ENCODE data around the gene PLCB4. TPM values are rescaled to one million over a fixed set of nuclear protein-coding genes. Genes with fewer than 3 reads are reported as not detected.

Gene PLCB4
- total RNA-seq, 4 donors from 2014 or later, result 17.4 to 264 (median 28.1) TPM

DNA sequence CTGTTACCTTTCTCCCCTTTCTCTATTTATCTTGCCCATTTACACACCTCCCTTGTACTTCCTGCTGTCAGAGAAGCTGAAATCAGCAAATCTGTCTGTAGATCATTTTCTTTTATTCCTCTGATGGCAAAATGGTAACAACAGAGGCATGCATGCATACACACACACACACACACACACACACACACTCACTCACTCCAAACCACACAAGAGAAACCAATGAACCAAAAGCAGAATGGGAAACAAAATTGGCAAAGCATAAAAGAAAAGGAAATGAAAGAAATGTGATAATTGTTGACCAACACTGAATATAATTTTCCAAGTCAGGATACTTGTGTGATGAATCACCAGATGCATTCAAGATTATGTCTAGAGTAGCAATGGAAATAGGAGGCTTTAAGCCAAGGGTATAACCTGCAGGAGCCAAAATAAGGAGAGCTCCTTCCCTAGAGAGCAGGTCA is 172.4 kb downstream of the PLCB4 start:
- TF ChIP-seq POLR2A (IDR thresholded peaks at IDR 0.05), result no peak
- TF ChIP-seq, protein P1, sequence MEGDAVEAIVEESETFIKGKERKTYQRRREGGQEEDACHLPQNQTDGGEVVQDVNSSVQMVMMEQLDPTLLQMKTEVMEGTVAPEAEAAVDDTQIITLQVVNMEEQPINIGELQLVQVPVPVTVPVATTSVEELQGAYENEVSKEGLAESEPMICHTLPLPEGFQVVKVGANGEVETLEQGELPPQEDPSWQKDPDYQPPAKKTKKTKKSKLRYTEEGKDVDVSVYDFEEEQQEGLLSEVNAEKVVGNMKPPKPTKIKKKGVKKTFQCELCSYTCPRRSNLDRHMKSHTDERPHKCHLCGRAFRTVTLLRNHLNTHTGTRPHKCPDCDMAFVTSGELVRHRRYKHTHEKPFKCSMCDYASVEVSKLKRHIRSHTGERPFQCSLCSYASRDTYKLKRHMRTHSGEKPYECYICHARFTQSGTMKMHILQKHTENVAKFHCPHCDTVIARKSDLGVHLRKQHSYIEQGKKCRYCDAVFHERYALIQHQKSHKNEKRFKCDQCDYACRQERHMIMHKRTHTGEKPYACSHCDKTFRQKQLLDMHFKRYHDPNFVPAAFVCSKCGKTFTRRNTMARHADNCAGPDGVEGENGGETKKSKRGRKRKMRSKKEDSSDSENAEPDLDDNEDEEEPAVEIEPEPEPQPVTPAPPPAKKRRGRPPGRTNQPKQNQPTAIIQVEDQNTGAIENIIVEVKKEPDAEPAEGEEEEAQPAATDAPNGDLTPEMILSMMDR (IDR thresholded peaks at IDR 0.05), result no peak
- Histone ChIP-seq H3K27ac (no peak overlapping the region), H3K36me3 (no peaks in the 10 kb centered on the region), H3K4me1 (no peaks in the 10 kb centered on the region), H3K9me3 (no peaks in the 10 kb centered on the region), H3K27me3 (no peaks in the 10 kb centered on the region), H3K4me3 (no peak overlapping the region)
- DNase-seq, result no peak
- intact Hi-C loops (cut with DNase I; ENCODE audit: low total_unique reads), result no loop called here

DNA sequence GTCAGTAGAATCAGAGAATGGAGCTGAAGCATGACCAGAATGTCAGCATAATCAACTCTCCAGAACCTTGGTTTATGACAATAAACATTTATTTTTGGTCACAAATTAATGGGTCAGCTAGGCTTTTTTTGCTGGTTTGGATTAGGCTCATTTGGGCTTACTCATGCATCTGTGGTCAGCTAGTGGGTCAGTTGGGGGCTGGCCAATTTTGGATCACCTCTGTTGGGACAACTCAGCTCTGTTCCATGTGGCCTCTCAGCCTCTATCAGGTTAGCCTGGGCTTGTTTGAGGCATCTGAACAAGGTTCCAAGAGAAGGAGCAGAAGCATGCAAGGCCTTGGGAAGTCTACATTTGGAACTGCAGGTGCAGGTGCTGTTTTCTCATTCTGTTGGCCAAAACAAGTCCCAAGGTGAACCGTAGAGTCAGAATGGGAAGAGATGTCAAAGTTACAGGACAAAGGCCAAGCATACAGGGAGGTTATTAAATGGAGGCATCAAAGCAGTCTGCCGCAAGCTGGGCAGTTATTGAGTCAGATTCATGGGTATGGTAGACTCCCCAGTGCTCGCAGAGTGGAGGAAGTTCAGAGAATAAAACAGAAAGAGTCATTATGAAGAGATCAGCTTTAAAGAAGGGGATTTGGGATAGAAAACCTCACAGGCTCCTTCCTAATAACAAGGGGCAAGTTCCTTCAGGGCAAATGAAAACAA is 173.0 kb downstream of the PLCB4 start:
- H3K9me3 ChIP-seq, result no peaks in the 10 kb centered on the region
- no peak for DNase-seq
- no peaks in the 10 kb centered on the region for H3K4me1 ChIP-seq
- intact Hi-C loops (cut with DNase I; ENCODE audit: low total_unique reads), result no loop called here
- TF ChIP-seq, protein P1 (IDR thresholded peaks at IDR 0.05), result no peak
- no peak for TF ChIP-seq POLR2A (IDR thresholded peaks at IDR 0.05)
- H3K36me3 ChIP-seq, result no peaks in the 10 kb centered on the region
- no peaks in the 10 kb centered on the region for H3K27me3 ChIP-seq
- H3K4me3 ChIP-seq, result no peak overlapping the region
- no peak overlapping the region for H3K27ac ChIP-seq

DNA sequence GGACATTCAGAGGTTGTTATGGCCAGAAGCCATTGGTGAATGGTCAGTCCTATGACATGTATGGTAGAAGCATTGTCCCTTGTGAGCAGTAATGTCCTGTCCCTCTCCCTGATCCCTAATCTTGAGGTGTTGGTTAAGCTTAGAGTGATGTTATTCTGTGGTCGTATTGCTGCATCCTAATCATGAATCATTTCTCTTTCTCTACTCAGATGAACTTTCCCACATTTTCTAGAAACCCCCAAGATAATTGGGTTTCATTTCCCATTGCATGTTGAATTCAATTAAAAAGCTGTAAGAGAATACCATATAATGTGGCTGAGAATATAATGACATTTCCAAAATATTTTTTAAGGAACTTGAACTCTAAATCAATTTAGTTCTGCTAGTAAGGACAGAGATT is 175.1 kb downstream of the PLCB4 start:
- DNase-seq, result no peak
- TF ChIP-seq, protein P1 (IDR thresholded peaks at IDR 0.05), result no peak
- no peak for TF ChIP-seq POLR2A (IDR thresholded peaks at IDR 0.05)
- intact Hi-C loops (cut with DNase I; ENCODE audit: low total_unique reads), result no loop called here
- Histone ChIP-seq H3K27ac (no peak overlapping the region), H3K4me3 (no peak overlapping the region), H3K4me1 (no peaks in the 10 kb centered on the region), H3K36me3 (no peaks in the 10 kb centered on the region), H3K27me3 (no peaks in the 10 kb centered on the region), H3K9me3 (no peaks in the 10 kb centered on the region)

DNA sequence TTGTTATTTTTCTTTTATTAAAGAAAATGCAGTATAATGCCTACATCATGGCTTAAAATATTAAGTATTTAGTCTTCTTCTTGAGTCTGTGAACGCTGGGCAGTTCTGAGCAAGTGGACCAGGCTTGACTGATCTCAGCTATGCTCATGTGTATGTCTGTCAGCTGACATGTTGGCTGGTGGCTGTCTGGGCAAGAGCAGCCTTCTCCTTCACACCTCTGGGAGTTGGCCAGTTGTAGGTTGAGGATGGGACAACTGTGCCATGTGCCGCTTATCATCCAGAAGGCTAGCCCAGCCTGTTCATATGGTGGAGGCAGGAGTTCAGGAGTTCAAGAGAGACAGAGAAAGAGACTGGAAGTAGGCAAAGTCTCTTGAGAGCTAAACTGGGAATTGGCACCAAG is 175.9 kb downstream of the PLCB4 start:
- H3K4me1 ChIP-seq, result no peaks in the 10 kb centered on the region

DNA sequence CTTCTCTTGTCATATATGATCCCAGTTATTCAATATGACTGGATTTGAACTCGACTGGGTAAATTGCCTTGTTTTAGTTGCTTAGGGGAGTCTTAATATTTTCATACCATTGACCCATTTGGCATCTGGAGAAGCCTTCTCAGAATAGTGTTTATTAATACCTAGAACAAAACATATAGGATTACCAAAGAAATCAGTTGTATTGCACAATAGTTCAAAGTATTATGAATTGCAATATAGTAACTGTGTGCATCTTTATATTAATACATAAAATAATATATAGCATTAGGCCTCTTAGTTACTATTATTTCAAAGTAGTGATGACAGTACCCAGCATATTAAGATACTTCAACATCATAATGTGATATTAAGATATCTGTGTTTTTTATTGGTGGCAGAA is 177.8 kb downstream of the PLCB4 start:
- DNase-seq, result no peak
- intact Hi-C loops (cut with DNase I; ENCODE audit: low total_unique reads), result no loop called here
- no peaks in the 10 kb centered on the region for H3K9me3 ChIP-seq
- H3K27ac ChIP-seq, result no peak overlapping the region
- H3K36me3 ChIP-seq, result no peaks in the 10 kb centered on the region
- H3K27me3 ChIP-seq, result no peaks in the 10 kb centered on the region
- TF ChIP-seq, protein P1 (IDR thresholded peaks at IDR 0.05), result no peak
- TF ChIP-seq POLR2A (IDR thresholded peaks at IDR 0.05), result no peak
- no peaks in the 10 kb centered on the region for H3K4me1 ChIP-seq
- no peak overlapping the region for H3K4me3 ChIP-seq

More for the DNA sequence above, 175.9 kb downstream of the PLCB4 start:
- H3K27ac ChIP-seq, result no peak overlapping the region
- TF ChIP-seq, protein P1 (IDR thresholded peaks at IDR 0.05), result no peak
- TF ChIP-seq POLR2A (IDR thresholded peaks at IDR 0.05), result no peak
- no peaks in the 10 kb centered on the region for H3K36me3 ChIP-seq
- intact Hi-C loops (cut with DNase I; ENCODE audit: low total_unique reads), result no loop called here
- no peaks in the 10 kb centered on the region for H3K9me3 ChIP-seq
- no peaks in the 10 kb centered on the region for H3K27me3 ChIP-seq
- no peak for DNase-seq
- H3K4me3 ChIP-seq, result no peak overlapping the region
